Uterus (tissue), 2 donors: ENCODE data around the gene PTGFRN.

ENCODE experiments used
- POLR2A ChIP-seq, 2 donors: fragments of 450-650 bp; IDR thresholded peaks; one replicate each; pipeline ENCODE4 v1.6.1; 2016; ENCODE audit warnings: antibody characterized with exemption in 2 of 2, mild to moderate bottlenecking in 1 of 2, moderate library complexity in 1 of 2
- TF ChIP-seq, protein P1 (sequence below), 4 experiments: fragments of 200-600 bp in 2 of 4; fragments of 450-650 bp in 2 of 4; sonication (generic) in 2 of 4; IDR thresholded peaks; one replicate each; pipeline ENCODE4 v1.5.1; 2016 to 2019; ENCODE audit warnings: antibody characterized with exemption in 4 of 4, mild to moderate bottlenecking in 2 of 4, moderate library complexity in 1 of 4

- TF ChIP-seq, protein P1, sequence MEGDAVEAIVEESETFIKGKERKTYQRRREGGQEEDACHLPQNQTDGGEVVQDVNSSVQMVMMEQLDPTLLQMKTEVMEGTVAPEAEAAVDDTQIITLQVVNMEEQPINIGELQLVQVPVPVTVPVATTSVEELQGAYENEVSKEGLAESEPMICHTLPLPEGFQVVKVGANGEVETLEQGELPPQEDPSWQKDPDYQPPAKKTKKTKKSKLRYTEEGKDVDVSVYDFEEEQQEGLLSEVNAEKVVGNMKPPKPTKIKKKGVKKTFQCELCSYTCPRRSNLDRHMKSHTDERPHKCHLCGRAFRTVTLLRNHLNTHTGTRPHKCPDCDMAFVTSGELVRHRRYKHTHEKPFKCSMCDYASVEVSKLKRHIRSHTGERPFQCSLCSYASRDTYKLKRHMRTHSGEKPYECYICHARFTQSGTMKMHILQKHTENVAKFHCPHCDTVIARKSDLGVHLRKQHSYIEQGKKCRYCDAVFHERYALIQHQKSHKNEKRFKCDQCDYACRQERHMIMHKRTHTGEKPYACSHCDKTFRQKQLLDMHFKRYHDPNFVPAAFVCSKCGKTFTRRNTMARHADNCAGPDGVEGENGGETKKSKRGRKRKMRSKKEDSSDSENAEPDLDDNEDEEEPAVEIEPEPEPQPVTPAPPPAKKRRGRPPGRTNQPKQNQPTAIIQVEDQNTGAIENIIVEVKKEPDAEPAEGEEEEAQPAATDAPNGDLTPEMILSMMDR (IDR thresholded peaks at IDR 0.05) = no peak
- TF ChIP-seq POLR2A (IDR thresholded peaks at IDR 0.05) = no peak
Observed at GRCh38 chr1:116877141-116877818, 32.4 kb upstream of the PTGFRN start.
